Large intestine (tissue), 3 donors: ENCODE data around the gene KRTAP12-3. TPM values are rescaled to one million over a fixed set of nuclear protein-coding genes. Genes with fewer than 3 reads are reported as not detected.
"Not testable (repeated sequence)": the region's sequence is repeated elsewhere in the genome, so short reads cannot be mapped to it uniquely, and the experiment has no call there.

Experiments
- DNase-seq, 2 donors: peaks; one replicate each; pipeline versions ENCODE4 v3.0.0 to v3.0.0-alpha.2; 2013
- H3K27ac ChIP-seq: one replicate; pipeline ENCODE4 v1.5.1; 2013; ENCODE audit warnings: low read length
- H3K27me3 ChIP-seq: 2 replicates; pipeline ENCODE4 v1.6.1; 2013; ENCODE audit warnings: low read length; ENCODE audit not compliant: control insufficient read depth, insufficient read depth
- H3K36me3 ChIP-seq: 2 replicates; pipeline ENCODE4 v1.6.1; 2013; ENCODE audit warnings: low read length; ENCODE audit not compliant: control insufficient read depth, insufficient read depth
- H3K4me1 ChIP-seq: one replicate; pipeline ENCODE4 v1.6.1; 2013; ENCODE audit warnings: low read length; ENCODE audit not compliant: control insufficient read depth, insufficient read depth
- H3K4me3 ChIP-seq: one replicate; pipeline ENCODE4 v1.5.1; 2013; ENCODE audit warnings: low read length
- H3K9me3 ChIP-seq: one replicate; pipeline ENCODE4 v1.6.1; 2013; ENCODE audit warnings: mild to moderate bottlenecking, low read depth, low read length, moderate library complexity; ENCODE audit not compliant: control insufficient read depth
- WGBS: methylation state at CpG from one replicate; pipeline ENCODE4 v1.1.5; 2013; ENCODE audit warnings: low lambda C conversion rate; ENCODE audit not compliant: insufficient coverage; 5-methylcytosine and 5-hydroxymethylcytosine counted together
- polyA plus RNA-seq: library from polyadenylated mRNA; unstranded; fragments of 120-200 nt; gene quantifications from one replicate; pipeline ENCODE4 v1.2.1, GENCODE V29; 2013

Gene KRTAP12-3
- polyA plus RNA-seq, 1 donor = not detected

- Histone ChIP-seq H3K27me3 (peaks cover 38% of the 10 kb centered on the region), H3K4me1 (peaks cover 8% of the 10 kb centered on the region), H3K27ac (no peak overlapping the region), H3K9me3 (no peaks in the 10 kb centered on the region), H3K36me3 (no peaks in the 10 kb centered on the region), H3K4me3 (no peak overlapping the region)
- DNase-seq = no peak
- WGBS = no CpG with 5 or more reads among the region's 10 CpGs
Observed at GRCh38 chr21:44696572-44696971, 38.8 kb downstream of the KRTAP12-3 start.

DNA sequence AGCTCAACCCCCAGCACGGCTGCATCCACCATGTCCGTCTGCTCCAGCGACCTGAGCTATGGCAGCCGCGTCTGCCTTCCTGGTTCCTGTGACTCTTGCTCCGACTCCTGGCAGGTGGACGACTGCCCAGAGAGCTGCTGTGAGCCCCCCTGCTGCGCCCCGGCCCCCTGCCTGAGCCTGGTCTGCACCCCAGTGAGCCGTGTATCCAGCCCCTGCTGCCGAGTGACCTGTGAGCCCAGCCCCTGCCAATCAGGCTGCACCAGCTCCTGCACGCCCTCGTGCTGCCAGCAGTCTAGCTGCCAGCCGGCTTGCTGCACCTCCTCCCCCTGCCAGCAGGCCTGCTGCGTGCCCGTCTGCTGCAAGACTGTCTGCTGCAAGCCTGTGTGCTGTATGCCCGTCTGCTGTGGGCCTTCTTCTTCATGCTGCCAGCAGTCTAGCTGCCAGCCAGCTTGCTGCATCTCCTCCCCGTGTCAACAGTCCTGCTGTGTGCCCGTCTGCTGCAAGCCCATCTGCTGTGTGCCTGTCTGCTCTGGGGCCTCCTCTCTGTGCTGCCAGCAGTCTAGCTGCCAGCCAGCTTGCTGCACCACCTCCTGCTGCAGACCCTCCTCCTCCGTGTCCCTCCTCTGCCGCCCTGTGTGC lies 39.6 kb downstream of the KRTAP12-3 start, which contains the start of gene KRTAP10-12:
KRTAP10-12 (plus strand) TSS at position 1 of the 639 bp plus-strand sequence; CDS start at position 31, 30 bp downstream.
- peaks cover 44% of the 10 kb centered on the region for H3K27me3 ChIP-seq
- H3K27ac ChIP-seq = peak within 1 kb of the TSS; percentile 58
- not testable (repeated sequence) for H3K4me3 ChIP-seq, H3K4me1 ChIP-seq, H3K9me3 ChIP-seq, H3K36me3 ChIP-seq, DNase-seq
- no CpG with 5 or more reads among the region's 21 CpGs for WGBS

DNA sequence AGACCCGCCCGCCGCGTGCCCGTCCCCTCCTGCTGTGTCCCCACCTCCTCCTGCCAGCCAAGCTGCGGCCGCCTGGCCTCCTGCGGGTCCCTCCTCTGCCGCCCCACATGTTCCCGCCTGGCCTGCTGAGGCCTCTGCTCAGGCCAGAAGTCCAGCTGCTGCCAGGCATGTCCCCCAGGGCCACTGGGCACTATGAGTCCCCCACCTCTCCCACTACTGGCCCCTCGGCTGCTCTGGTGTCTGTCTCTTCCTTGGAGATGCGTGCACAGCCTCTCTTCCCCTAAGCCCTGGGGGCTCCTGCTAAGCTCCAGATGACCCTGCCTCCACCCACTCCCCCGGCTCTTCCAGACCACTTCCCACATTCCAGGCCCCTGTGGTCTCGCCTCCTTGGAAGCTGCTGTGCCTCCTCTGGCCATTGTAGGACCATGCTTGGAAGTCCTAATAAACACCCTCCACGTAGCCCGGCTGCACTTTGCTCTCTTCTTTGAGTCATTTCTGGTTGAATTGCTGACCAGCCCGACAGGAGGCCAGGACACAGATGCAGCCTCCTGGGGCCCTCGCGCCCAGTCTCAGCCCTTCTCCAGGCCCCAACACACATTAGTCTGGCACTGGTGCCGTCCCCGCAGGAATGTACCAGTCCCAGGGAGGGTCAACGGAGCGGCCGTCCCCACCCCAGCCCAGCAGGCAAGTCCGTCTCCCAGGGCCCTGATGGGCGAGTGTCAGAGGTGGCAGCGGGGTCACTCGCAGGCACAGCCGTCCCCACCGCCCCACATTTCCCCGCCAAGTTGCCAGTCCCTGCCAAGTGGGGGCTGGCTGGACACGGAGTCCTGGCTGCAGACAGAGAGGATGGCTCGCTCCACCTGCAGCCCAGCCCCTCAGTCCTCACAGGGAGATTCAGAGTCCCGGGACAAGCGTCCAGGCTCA lies 40.3 kb downstream of the KRTAP12-3 start:
- Histone ChIP-seq H3K27ac (peak overlapping the region; percentile 58), H3K4me3 (no peak overlapping the region), H3K4me1 (peaks cover 8% of the 10 kb centered on the region), H3K27me3 (peaks cover 51% of the 10 kb centered on the region), H3K36me3 (no peaks in the 10 kb centered on the region), H3K9me3 (no peaks in the 10 kb centered on the region)
- DNase-seq = peak; percentile 65 to 70
- no CpG with 5 or more reads among the region's 35 CpGs for WGBS

DNA sequence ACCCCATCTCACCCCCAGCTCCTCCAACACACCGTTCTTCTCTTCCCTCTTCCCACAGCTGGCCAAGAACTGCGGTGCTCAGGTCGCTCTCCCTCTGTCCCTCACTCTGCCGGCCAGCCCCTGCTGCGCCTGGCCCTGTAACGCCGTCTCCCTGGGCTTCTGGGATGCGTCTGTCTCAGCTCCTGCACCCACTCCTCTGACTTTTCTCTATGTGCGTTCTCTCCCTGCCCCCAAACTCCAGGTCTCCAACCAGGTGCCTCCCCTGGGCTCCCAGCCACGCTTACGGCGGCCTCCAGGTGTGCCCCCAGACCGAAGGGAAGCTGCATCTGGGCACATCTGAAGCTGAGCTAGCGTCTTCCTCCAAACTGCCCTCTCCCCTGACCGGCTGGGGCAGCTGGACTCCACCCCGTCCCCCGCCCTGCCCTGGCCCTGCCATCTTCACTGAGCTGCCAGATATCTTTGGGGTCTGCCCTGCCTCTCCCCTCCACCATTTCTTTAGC lies 41.8 kb downstream of the KRTAP12-3 start:
- Histone ChIP-seq H3K27ac (no peak overlapping the region), H3K9me3 (no peaks in the 10 kb centered on the region), H3K4me1 (peaks cover 8% of the 10 kb centered on the region), H3K4me3 (no peak overlapping the region), H3K36me3 (no peaks in the 10 kb centered on the region), H3K27me3 (peaks cover 66% of the 10 kb centered on the region)
- DNase-seq = no peak
- WGBS = 20% methylated on average over 1 of the region's 17 CpGs

GRCh38 chr21:44700101-44701022 lies 42.6 kb downstream of the KRTAP12-3 start:
- Histone ChIP-seq H3K4me3 (no peak overlapping the region), H3K4me1 (peaks cover 8% of the 10 kb centered on the region), H3K27ac (no peak overlapping the region), H3K9me3 (no peaks in the 10 kb centered on the region), H3K36me3 (no peaks in the 10 kb centered on the region), H3K27me3 (peaks cover 69% of the 10 kb centered on the region)
- no peak for DNase-seq
- WGBS = no CpG with 5 or more reads among the region's 21 CpGs

DNA sequence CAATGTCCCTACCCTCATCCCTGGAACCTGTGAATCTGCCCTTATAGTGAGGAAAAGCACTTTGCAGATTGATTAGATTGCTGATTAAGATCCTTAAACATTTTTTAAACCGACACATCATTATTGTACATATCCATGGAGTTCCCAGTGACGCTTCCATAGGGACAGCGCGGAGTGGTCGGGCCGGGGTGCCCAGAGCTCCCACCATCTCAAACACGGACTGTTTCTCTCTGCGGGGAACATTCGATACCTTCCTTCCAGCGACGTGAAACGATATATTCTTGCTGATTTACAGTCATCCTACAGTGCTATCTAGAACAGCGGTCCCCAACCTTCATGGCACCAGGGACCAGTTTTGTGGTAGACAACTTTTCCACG lies 43.3 kb downstream of the KRTAP12-3 start:
- H3K9me3 ChIP-seq = peaks cover 1% of the 10 kb centered on the region
- no peaks in the 10 kb centered on the region for H3K36me3 ChIP-seq
- H3K4me1 ChIP-seq = peaks cover 8% of the 10 kb centered on the region
- WGBS = 100% methylated on average over 1 of the region's 14 CpGs
- H3K4me3 ChIP-seq = no peak overlapping the region
- H3K27ac ChIP-seq = no peak overlapping the region
- no peak for DNase-seq
- peaks cover 72% of the 10 kb centered on the region for H3K27me3 ChIP-seq

GRCh38 chr21:44701541-44701940 lies 43.8 kb downstream of the KRTAP12-3 start:
- peaks cover 8% of the 10 kb centered on the region for H3K4me1 ChIP-seq
- H3K27ac ChIP-seq = no peak overlapping the region
- peaks cover 73% of the 10 kb centered on the region for H3K27me3 ChIP-seq
- no peak for DNase-seq
- no peak overlapping the region for H3K4me3 ChIP-seq
- no peaks in the 10 kb centered on the region for H3K36me3 ChIP-seq
- no CpG with 5 or more reads among the region's 12 CpGs for WGBS
- H3K9me3 ChIP-seq = peaks cover 7% of the 10 kb centered on the region

- Histone ChIP-seq H3K27me3 (peaks cover 80% of the 10 kb centered on the region), H3K36me3 (no peaks in the 10 kb centered on the region), H3K4me3 (no peak overlapping the region), H3K9me3 (peaks cover 7% of the 10 kb centered on the region), H3K4me1 (peaks cover 8% of the 10 kb centered on the region), H3K27ac (no peak overlapping the region)
- DNase-seq = no peak
- no CpG with 5 or more reads among the region's 22 CpGs for WGBS
Observed at GRCh38 chr21:44702111-44702972, 44.6 kb downstream of the KRTAP12-3 start.

- no peaks in the 10 kb centered on the region for H3K36me3 ChIP-seq
- H3K27me3 ChIP-seq = peaks cover 81% of the 10 kb centered on the region
- no peak for DNase-seq
- no peak overlapping the region for H3K4me3 ChIP-seq
- no peak overlapping the region for H3K27ac ChIP-seq
- peaks cover 7% of the 10 kb centered on the region for H3K4me1 ChIP-seq
- WGBS = no CpG with 5 or more reads among the region's 16 CpGs
- H3K9me3 ChIP-seq = peaks cover 7% of the 10 kb centered on the region
Observed at GRCh38 chr21:44702973-44703730, 45.4 kb downstream of the KRTAP12-3 start.
